Esophagus squamous epithelium (tissue), 5 donors: ENCODE results near the gene FCRL2. TPM values are rescaled to one million over a fixed set of nuclear protein-coding genes. Genes with fewer than 3 reads are reported as not detected.

Source experiments
- DNase-seq: peaks from one replicate; lab custom pipeline; 2025; lab: John Stamatoyannopoulos, UW
- H3K27ac ChIP-seq, 4 donors: fragments of 200-600 bp; sonication (generic); one replicate each; pipeline ENCODE4 v1.5.1; 2016 to 2019; ENCODE audit warnings: mild to moderate bottlenecking in 1 of 4
- H3K27me3 ChIP-seq, 4 donors: fragments of 200-600 bp; sonication (generic); 1 replicate in 3 of 4; 2 replicates in 1 of 4; pipeline versions ENCODE4 v1.5.1 to v1.6.0; 2017 to 2021; ENCODE audit warnings: antibody characterized with exemption in 1 of 4
- H3K36me3 ChIP-seq, 3 donors: fragments of 200-600 bp; sonication (generic); one replicate each; pipeline ENCODE4 v1.5.1; 2016 to 2019
- H3K4me1 ChIP-seq, 3 donors: fragments of 200-600 bp; sonication (generic); one replicate each; pipeline ENCODE4 v1.5.1; 2017 to 2019
- H3K4me3 ChIP-seq, 4 donors: fragments of 200-600 bp; sonication (generic); 1 replicate in 3 of 4; 2 replicates in 1 of 4; pipeline ENCODE4 v1.5.1; 2016 to 2019; ENCODE audit warnings: mild to moderate bottlenecking in 2 of 4, moderate library complexity in 1 of 4
- H3K9me3 ChIP-seq, 3 donors: fragments of 200-600 bp; sonication (generic); one replicate each; pipeline ENCODE4 v1.5.1; 2016 to 2019
- POLR2A ChIP-seq, 4 donors: fragments of 450-650 bp; IDR thresholded peaks; one replicate each; pipeline ENCODE4 v1.6.1; 2017; ENCODE audit warnings: antibody characterized with exemption in 4 of 4, mild to moderate bottlenecking in 4 of 4, moderate library complexity in 3 of 4
- WGBS, 2 donors: methylation state at CpG; one replicate each; pipeline ENCODE4 v1.1.5; 2018; 5-methylcytosine and 5-hydroxymethylcytosine counted together
- intact Hi-C: fragments of 100-400 bp; cut with DNase I; formaldehyde crosslinking; loops from one replicate; pipeline ENCODE4 v1.15.0; 2022
- total RNA-seq, 4 donors: library from RNA; depleted of rRNA; stranded (reverse); fragments of >200 nt; gene quantifications; one replicate each; pipeline ENCODE4 v1.1.0, GENCODE V29; 2016
- TF ChIP-seq, protein P1 (sequence below), 6 experiments: fragments of 450-650 bp in 4 of 6; fragments of 200-600 bp in 2 of 6; sonication (generic) in 2 of 6; IDR thresholded peaks; one replicate each; pipeline ENCODE4 v1.5.1; 2016 to 2019; ENCODE audit warnings: antibody characterized with exemption in 6 of 6, mild to moderate bottlenecking in 4 of 6, moderate library complexity in 4 of 6
- donor health status: DM: yes; HTN: yes; CAD: no.

Gene FCRL2
- total RNA-seq, 4 donors from 2014 or later = 0.19 to 0.32 TPM; not detected in 2

DNA sequence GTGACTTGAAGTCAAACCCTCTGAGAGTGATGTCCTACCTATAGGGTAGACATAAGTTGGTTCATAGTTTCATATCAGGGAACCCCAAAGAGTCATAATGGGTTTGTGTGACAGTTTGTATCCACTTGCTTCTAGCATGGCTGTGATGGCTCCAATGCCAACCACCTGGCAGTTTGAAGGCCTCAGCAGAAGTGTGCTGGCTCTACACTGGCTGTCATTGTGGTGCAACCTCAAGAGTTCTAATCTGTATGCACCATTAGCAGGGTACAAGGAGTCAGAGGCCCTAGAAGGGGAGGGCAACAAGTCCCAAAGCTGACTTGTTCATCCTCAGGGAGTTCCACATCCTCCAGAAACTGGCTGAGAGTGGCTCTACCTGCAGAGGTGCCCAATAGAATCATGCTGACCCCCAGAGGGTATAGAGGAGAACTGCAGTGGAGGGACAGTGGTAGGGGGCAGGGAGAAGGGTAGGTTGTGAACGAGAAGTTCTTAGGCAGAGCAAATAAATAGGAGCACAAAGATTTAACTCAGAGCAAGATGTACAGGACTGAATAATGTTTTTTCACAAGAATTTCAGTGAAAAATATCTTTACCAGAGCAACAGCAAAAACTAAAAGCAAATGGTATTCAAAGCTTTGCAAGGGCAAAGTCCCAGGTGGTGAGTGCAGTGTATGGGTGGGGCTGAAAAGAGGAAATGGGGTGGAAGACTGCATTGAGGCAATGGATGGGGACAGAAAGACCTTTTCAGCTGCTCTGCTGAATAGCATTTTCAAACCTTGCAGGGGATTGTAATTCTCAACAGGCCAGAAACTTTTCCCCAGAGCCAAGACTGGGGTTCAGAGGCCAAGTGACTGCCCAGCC lies 3.2 kb downstream of the FCRL2 start:
- DNase-seq = no peak
- Histone ChIP-seq H3K36me3 (no peaks in the 10 kb centered on the region), H3K4me1 (no peaks in the 10 kb centered on the region), H3K4me3 (no peak overlapping the region), H3K27ac (no peak overlapping the region), H3K9me3 (no peaks in the 10 kb centered on the region), H3K27me3 (no peaks in the 10 kb centered on the region)
- 0 to 13% methylated on average over 1 of the region's 1 CpG for WGBS, 2 donors
- intact Hi-C loops = no loop called here
- peak in 1 of 4 donors; percentile 7 for TF ChIP-seq POLR2A (IDR thresholded peaks at IDR 0.05)
- TF ChIP-seq, protein P1, sequence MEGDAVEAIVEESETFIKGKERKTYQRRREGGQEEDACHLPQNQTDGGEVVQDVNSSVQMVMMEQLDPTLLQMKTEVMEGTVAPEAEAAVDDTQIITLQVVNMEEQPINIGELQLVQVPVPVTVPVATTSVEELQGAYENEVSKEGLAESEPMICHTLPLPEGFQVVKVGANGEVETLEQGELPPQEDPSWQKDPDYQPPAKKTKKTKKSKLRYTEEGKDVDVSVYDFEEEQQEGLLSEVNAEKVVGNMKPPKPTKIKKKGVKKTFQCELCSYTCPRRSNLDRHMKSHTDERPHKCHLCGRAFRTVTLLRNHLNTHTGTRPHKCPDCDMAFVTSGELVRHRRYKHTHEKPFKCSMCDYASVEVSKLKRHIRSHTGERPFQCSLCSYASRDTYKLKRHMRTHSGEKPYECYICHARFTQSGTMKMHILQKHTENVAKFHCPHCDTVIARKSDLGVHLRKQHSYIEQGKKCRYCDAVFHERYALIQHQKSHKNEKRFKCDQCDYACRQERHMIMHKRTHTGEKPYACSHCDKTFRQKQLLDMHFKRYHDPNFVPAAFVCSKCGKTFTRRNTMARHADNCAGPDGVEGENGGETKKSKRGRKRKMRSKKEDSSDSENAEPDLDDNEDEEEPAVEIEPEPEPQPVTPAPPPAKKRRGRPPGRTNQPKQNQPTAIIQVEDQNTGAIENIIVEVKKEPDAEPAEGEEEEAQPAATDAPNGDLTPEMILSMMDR (IDR thresholded peaks at IDR 0.05) = peak in 2 of 6 experiments; percentile 12 to 35

DNA sequence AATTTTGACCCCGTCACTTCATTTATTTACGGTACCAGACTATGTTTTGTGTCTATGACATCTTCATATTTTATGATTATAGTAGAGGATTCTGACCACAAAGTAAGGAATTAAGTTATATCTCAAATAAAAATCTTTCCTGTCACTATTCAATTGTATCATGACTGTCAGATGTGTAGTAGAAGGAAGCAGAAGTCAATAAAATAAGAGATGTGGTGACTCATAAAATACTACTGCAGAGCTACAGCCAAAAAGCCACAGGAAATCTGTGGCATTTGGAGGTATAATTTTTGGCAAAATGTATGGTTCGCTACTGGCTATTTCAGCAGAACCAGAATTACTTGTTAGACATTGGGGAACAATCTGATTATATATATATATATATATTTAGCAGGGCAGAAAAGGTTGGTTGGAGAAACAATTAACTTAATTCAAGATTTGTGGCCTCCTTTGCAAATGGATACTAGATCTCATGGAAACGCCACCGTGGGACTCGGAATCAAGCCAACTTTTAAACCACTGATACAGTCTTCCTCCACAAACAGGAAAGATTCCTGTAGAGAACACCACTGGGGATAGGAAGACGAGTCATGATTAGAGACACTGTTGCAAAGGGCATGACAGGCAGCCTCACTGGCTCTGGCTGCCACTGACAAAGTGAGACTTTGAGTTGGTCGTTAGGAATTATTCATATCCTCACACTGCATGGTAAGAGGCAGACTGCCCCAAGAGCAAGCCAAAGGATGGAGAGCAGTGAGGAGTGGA lies 5.1 kb downstream of the FCRL2 start:
- 49 to 63% methylated on average over 8 of the region's 8 CpGs for WGBS, 2 donors
- DNase-seq = no peak
- intact Hi-C loops = no loop called here

DNA sequence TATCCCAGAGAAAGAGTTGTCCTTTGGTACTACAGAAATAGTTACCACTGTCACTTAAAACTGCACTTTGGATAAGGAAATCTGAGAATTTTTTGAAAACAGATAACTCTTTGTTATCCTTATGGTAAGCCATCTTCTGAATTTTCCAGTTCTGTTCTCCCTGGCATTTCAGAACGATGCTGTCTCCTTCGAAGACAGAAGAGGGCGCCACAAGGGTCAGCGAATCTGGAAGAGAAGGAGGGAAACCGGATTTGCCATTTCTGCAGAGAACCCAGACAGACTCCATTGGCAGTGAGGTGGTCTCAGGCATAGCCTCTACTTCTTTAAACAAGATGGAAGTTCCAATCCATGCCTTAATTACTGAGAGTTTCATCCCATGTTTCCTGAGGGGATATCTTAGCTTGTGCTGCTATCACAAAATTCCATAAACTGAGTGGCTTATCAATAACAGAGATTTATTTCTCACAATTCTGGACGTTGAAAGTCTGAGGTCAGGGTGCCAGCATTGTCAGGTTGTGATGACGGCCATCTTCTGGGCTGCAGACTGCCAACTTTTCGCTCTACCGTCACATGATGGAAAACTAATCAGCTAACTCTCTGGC lies 6.4 kb downstream of the FCRL2 start:
- Histone ChIP-seq H3K27ac (no peak overlapping the region), H3K36me3 (no peaks in the 10 kb centered on the region), H3K27me3 (no peaks in the 10 kb centered on the region), H3K9me3 (no peaks in the 10 kb centered on the region), H3K4me3 (no peak overlapping the region), H3K4me1 (no peaks in the 10 kb centered on the region)
- 50 to 57% methylated on average over 8 to 9 of the region's 9 CpGs for WGBS, 2 donors
- intact Hi-C loops = no loop called here
- no peak for DNase-seq
- TF ChIP-seq, protein P1 (IDR thresholded peaks at IDR 0.05) = no peak
- TF ChIP-seq POLR2A (IDR thresholded peaks at IDR 0.05) = no peak

More for the DNA sequence above, 5.1 kb downstream of the FCRL2 start:
- Histone ChIP-seq H3K4me1 (no peaks in the 10 kb centered on the region), H3K4me3 (no peak overlapping the region), H3K27ac (no peak overlapping the region), H3K36me3 (no peaks in the 10 kb centered on the region), H3K27me3 (no peaks in the 10 kb centered on the region), H3K9me3 (no peaks in the 10 kb centered on the region)
- TF ChIP-seq, protein P1 (IDR thresholded peaks at IDR 0.05) = no peak
- TF ChIP-seq POLR2A (IDR thresholded peaks at IDR 0.05) = no peak

DNA sequence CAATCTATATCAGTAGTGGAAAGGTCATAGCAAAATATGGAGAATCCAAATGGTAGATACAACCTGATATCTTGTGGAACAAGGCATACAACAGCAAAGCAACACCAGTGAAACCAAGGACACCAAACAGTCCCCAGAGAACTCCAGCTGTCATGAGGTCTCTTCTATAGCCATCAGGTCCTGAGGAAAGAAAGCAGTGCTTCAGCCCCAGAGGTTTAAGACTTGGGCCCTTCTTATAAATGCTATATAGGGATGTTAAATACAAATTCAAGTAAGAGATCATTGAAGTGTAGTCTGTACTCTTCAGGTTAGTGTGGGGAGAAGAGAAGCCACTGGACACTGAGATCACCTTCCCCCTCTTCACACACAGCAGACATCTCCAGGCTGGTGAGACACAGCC lies 10.1 kb downstream of the FCRL2 start:
- Histone ChIP-seq H3K36me3 (no peaks in the 10 kb centered on the region), H3K27me3 (no peaks in the 10 kb centered on the region), H3K4me1 (no peaks in the 10 kb centered on the region), H3K4me3 (no peak overlapping the region), H3K27ac (no peak overlapping the region), H3K9me3 (no peaks in the 10 kb centered on the region)
- TF ChIP-seq POLR2A (IDR thresholded peaks at IDR 0.05) = no peak
- TF ChIP-seq, protein P1 (IDR thresholded peaks at IDR 0.05) = no peak
- intact Hi-C loops = no loop called here
- no peak for DNase-seq
